ENCODE data around the gene ECI1. TPM values are rescaled to one million over a fixed set of nuclear protein-coding genes. Genes with fewer than 3 reads are reported as not detected.

The ECI1 gene
- total and polyA plus RNA-seq, 2 of the 13 experiments (the other 11 are each of a cell fraction or from before 2014, with no cell fraction given), result 82.0 to 102 TPM

DNA sequence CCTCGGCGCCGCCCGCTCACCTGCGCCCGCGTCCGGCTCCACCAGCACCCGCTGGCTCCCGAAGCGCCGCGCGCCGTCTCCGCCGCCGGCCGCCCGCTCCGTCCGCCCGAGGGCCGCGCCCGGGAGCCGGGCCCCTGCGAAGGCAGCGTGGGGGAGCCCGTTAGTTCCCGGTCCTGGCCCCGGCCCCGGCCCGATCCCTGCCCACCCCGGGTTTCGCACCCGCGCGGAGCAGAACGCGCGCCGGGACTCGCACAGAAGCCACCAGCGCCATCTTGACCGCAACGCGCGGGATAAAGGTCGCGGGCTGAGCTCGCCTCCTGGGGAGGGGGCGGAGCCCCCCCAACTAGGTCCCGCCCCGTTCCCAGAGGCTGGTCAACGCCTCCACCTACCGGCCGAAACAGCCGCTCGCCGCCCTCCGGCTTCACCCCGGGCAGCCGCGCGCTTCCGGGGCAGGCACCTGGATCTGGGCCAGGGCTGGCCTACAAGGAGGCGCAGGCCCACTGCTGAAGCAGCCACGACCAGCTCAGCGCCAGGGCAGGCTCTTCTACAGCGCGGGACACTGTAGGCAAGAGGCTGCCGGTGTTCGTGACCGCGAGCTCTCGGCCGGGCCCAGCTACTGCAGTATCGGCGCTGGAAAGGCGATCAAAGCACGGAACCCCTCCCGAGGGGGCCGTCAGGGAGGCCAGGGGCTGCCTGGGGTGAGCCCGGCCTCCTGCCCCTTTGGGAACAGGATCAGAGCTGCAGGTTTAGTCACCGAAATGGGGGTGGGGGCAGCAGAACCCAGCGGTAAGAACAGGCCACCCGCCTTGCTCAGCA, at the start of gene ECI1 (continued):
- peak; percentile 82 for TF ChIP-seq ZNF710 (CRISPR knock-in tag; IDR thresholded peaks at IDR 0.05; ENCODE audit: borderline replicate concordance)
- TF ChIP-seq SALL2 (CRISPR knock-in tag; IDR thresholded peaks at IDR 0.05), result peak; percentile 65; the same call in 1 of the 2 replicates
- 0 out of 2 replicates have a peak, but pooled peaks have one; percentile 50 for TF ChIP-seq EED (CRISPR knock-in tag; IDR thresholded peaks at IDR 0.05)
- TF ChIP-seq SNAI1 (CRISPR knock-in tag; IDR thresholded peaks at IDR 0.05; ENCODE audit: borderline replicate concordance), result 0 out of 2 replicates have a peak, but pooled peaks have one; percentile 56
- no peak for TF ChIP-seq ZBTB44 (CRISPR knock-in tag; IDR thresholded peaks at IDR 0.05)
- no peak for TF ChIP-seq ZNF549 (CRISPR knock-in tag; IDR thresholded peaks at IDR 0.05)
- TF ChIP-seq ZNF790 (CRISPR knock-in tag; IDR thresholded peaks at IDR 0.05; ENCODE audit: borderline replicate concordance), result 0 out of 2 replicates have a peak, but pooled peaks have one; percentile 6
- TF ChIP-seq ZFP41 (CRISPR knock-in tag; IDR thresholded peaks at IDR 0.05; ENCODE audit: borderline replicate concordance), result no peak; the same call in 1 of the 2 replicates
- peak; percentile 18; the same call in 1 of the 2 replicates for TF ChIP-seq AHR (CRISPR knock-in tag; IDR thresholded peaks at IDR 0.05)
- TF ChIP-seq ZNF274 (CRISPR knock-in tag; IDR thresholded peaks at IDR 0.05), result peak; percentile 54; the same call in 1 of the 2 replicates
- TF ChIP-seq NFYB (CRISPR knock-in tag; IDR thresholded peaks at IDR 0.05), result peak; percentile 25; the same call in 1 of the 2 replicates
- TF ChIP-seq SYNCRIP (IDR thresholded peaks at IDR 0.05; ENCODE audit: insufficient read depth, low read depth, low read length), result no peak
- peak; percentile 79; the same call in 1 of the 2 replicates for TF ChIP-seq PHF21A (CRISPR knock-in tag; IDR thresholded peaks at IDR 0.05)
- peak; percentile 59 for TF ChIP-seq GFI1 (CRISPR knock-in tag; IDR thresholded peaks at IDR 0.05; ENCODE audit: borderline replicate concordance)
- TF ChIP-seq WIZ (CRISPR knock-in tag; IDR thresholded peaks at IDR 0.05), result peak; percentile 50; the same call in 1 of the 2 replicates
- peak; percentile 93 for TF ChIP-seq HIVEP1 (CRISPR knock-in tag; IDR thresholded peaks at IDR 0.05)
- TF ChIP-seq ZNF703 (CRISPR knock-in tag; IDR thresholded peaks at IDR 0.05; ENCODE audit: borderline replicate concordance), result peak; percentile 55; the same call in 1 of the 2 replicates
- peak; percentile 78; the same call in 1 of the 2 replicates for TF ChIP-seq ZBED4 (CRISPR knock-in tag; IDR thresholded peaks at IDR 0.05; ENCODE audit: borderline replicate concordance)

Data from HepG2 (cell line).